HG03521 (cell line): Measurements from ENCODE around the gene TFEB.

Experiments
- ATAC-seq: cut with Tn5 transposase; IDR thresholded peaks from one replicate; pipeline ENCODE4 v1.9.1; 2021; ENCODE audit warnings: mild to moderate bottlenecking, moderate library complexity; ENCODE audit not compliant: unreplicated experiment

Gene TFEB

DNA sequence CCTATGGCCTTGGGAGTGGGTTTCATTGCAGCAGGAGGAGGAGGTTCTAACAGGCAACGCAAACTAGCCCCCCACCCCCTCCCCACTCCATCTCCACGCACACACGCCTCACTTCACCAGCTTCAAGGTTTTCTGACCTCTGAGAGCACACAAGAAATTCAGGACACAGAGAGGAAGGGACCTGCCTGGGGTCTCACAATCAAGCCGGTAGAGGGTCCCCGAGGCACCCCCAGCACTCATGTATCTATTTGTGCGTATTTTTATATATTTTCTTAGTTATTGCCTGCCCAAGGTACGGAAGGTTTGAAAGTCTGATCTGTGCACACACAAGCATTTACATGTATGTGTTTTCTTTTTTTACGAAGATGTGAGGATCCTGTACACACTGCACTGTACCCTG is 80.2 kb downstream of the TFEB start:
- ATAC-seq: no peak

- no peak for ATAC-seq
These were observed 80.7 kb downstream of the TFEB start for GRCh38 chr6:41654698-41655151.

DNA sequence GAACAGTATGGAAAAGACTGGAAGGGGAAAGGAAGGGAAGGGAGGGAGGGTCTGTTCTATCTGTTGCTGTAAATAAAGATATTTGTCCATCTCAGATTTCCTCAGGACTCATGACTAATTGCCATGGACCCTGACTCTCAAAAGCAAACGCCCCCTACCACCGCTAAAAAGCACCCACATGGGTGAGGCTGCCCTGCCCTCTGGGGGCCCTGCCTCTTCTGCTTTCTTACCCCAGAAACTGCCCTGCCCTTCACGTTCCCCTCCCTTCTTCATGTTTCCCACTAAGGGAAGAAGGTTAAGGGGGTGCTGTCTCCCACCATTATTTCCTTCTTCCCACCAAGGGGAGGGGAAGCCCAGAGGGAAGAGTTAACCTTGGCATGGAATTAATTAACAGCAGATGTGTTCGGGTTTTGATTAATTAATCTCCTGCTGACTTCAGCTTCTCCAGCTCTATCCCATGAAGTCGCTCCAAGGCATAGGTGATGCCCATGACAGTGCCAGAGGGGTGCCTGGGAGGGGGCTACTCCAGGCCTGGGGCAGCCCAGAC is 81.2 kb downstream of the TFEB start:
- ATAC-seq: no peak

GRCh38 chr6:41653691-41654090 is 81.7 kb downstream of the TFEB start:
- ATAC-seq: no peak

DNA sequence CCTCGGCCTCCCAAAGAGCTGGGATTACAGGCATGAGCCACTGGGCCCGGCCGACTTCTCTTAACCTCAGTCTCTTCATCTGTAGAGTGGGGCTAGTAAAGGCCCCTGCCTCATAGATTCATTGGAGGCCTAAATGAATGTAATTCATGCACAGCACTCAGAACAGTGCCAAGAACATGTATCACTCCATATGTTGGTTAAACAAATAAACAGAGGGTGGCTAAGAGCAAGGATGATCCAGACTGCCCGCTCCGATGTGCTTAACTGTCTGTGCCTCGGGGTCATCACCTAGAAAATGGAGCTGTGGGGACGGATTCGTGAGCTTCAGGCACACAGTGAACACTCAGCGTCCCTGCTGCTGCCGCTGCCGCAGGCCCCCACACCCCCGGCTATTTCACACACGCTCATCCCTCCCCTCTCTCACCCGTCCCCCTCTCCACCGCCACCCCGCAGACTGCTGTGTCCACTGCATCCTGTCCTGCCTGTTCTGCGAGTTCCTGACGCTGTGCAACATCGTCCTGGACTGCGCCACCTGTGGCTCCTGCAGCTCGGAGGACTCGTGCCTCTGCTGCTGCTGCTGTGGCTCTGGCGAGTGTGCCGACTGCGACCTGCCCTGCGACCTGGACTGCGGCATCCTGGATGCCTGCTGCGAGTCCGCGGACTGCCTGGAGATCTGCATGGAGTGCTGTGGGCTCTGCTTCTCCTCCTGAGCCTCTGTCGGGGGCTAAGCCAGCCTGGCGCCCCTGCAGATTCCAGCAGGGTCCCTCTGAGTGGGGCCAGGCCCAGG is 82.3 kb downstream of the TFEB start:
- ATAC-seq: no peak

GRCh38 chr6:41651962-41652657 is 83.3 kb downstream of the TFEB start:
- ATAC-seq: no peak

DNA sequence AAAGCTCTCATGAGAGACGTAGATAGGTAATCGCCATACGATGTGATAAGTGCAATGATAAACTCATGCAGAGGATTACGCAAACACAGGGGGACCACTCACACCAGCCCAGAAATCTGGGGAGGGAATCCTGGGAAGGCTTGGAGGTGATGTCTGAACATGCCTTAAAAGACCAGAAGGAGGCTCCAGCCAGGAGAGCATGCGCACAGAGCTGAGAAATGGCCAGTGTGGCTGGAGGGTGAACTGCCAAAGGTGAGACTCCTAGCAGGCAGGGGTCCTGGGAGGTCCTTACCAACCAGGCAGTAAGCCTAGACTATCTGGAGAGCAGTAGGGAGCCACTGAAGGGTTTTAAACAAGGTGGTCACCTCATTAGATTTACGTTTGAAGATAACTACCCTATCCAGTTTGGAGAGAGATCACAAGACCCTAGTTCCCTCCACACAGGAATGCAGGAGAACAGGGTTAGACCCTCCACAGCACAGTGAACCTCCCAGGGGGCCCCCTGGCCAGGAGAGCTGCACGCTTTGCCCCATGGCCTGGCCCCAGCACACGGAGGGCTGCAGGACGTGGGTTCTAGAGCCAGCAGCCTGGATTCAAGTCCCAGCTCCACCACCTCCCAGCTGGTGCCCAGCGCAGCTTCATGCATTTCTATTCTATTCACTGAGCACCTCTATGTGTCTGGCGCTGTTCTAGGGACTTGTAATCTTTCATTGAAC is 84.0 kb downstream of the TFEB start:
- no peak for ATAC-seq

GRCh38 chr6:41650120-41650519 is 85.3 kb downstream of the TFEB start:
- no peak for ATAC-seq

- no peak for ATAC-seq
These were observed 85.8 kb downstream of the TFEB start for GRCh38 chr6:41649596-41649995.

DNA sequence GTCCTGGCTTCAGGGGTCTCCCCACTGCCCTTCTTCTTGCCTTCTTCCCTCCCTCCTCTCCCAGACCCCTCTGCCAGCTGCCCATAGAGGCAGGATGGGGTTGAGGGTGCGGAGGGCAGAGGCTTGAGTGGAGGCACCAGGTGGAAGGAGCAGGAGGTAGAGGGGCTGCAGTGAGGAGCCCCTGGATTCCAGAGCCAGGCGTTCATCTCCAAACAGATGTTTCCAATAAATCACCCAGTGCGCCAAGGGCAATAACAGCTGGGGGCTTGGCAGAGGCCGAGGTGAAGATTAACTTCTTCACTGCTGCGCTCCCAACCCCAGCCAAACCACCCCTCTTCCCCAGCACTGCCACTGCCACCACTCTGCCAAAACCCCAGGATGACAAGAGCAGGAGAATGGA is 86.5 kb downstream of the TFEB start:
- no peak for ATAC-seq

DNA sequence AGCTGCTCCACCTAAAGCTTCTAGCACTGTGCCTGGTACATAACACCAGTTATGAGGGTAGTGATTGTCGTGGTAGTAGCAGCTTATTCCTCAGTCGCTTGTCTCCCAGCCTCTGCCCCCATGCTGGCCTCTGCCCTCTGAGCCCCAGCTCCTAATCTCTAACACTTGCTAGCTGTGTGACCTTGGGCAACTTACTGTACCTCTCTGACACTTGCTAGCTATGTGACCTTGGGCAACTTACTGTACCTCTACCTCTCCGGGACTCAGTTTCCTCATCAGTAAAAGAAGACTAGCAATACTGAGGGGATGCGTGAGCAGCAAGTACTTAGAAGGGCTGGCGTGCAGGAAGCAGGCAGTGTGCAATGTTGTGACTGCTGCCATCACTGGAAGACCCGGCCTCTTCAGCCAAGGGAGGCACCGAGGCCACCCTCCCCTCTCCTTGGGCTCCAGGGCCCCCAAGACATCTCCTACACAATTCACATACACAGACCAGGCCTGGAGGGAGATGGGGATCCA is 87.3 kb downstream of the TFEB start:
- ATAC-seq: no peak

- no peak for ATAC-seq
These were observed 88.3 kb downstream of the TFEB start for GRCh38 chr6:41647061-41647511.

DNA sequence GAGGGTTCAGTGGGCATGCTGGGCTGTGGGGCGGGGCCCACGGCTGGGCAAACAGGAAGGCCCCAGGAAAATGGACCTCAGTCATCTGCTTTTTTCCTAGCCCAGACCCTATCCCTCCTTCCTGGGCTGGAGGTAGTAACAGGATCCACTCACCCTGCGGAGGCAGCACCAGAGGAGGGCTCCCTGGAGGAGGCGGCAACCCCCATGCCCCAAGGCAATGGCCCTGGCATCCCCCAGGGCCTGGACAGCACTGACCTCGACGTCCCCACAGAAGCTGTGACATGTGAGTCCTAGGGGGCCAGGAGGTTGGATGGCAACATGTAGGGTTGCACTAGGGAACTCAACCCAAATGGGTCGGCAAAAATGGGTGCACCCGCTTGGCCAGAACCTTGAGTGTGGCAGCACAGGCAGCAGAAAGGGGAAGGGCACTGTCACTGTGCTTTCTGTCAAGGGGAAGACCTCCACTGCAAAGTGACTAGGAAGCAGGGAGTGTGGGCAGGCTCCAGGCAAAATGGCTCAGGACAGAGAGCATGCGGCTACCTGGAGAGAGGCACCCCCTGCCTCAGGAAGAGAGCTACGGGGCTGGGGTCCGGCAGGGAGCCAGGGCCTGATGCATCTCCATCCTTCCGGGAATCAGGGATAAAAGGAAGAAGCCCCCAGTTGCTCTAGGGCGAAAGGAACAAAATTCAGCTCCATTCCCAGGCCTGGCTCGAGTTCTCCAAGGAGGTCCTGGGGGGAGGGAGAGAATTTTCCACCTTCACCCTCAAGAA is 89.2 kb downstream of the TFEB start:
- ATAC-seq: no peak

GRCh38 chr6:41645007-41645618 is 90.3 kb downstream of the TFEB start:
- ATAC-seq: no peak

- ATAC-seq: no peak
These were observed 91.0 kb downstream of the TFEB start for GRCh38 chr6:41644297-41644879.

GRCh38 chr6:41643899-41644269 is 91.5 kb downstream of the TFEB start:
- no peak for ATAC-seq

DNA sequence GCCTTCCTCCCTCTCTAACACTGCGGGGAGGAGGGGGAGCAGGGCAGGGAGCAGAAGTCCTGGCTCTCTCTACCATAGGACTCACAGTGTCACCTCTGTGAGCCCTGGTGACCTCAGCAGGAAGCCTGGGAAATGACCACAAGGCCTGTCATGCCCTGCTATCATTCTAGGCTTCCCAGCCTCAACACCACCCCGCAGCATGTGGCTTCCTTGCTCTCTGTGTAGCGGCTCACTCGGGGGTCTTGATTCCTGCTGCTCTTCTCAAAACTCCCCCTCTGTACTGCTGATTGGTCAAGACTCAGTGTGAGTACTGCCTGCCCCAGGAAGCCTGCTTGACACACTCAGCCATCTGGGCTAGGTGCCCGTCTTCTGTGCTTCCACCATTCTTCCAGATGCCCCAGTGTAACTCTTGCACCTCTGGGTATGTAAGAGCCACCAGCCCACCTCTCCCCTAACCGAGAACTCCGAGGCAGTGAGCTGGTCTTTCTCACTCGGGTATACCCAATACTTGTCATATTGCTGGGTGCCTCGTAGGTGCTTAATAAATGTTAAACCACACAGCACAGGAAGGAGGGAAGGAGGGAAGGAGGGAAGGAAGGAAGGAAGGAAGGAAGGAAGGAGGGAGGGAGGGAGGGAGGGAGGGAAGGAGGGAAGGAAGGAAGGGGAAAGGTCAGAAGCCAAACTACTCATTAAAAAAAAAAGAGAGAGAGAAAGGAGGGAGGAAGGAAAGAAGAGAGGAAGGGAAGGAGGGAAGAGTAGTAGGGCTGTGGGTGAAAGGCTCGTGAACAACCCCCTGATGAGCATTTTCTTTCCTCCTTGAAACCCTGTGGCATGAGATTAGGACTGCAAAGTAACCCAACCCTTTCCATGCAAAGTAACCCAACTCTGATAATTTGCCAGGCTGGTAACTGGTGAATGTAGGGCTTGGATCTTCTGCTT is 92.2 kb downstream of the TFEB start:
- ATAC-seq: no peak

- no peak for ATAC-seq
These were observed 93.1 kb downstream of the TFEB start for GRCh38 chr6:41642090-41642959.
